Liver (tissue), 9 donors: ENCODE results near the gene METTL23. TPM values are rescaled to one million over a fixed set of nuclear protein-coding genes. Genes with fewer than 3 reads are reported as not detected.

Source experiments
- DNase-seq: peaks from one replicate; pipeline ENCODE4 v3.0.0-alpha.2; 2017; ENCODE audit warnings: low spot score
- H3K27ac ChIP-seq, 2 donors: one replicate each; pipeline ENCODE4 v1.7.0; 2013; ENCODE audit warnings: inconsistent platforms in 2 of 2, low read length in 2 of 2, control low read depth in 1 of 2, low read depth in 1 of 2, mild to moderate bottlenecking in 1 of 2
- H3K27me3 ChIP-seq, 4 donors: one replicate each; pipeline versions ENCODE4 v1.6.1 to v1.7.0; 2013; ENCODE audit warnings: low read length in 3 of 4, inconsistent platforms in 1 of 4, mild to moderate bottlenecking in 1 of 4, moderate library complexity in 1 of 4; ENCODE audit not compliant: control insufficient read depth in 4 of 4, insufficient read depth in 4 of 4
- H3K36me3 ChIP-seq, 4 donors: one replicate each; pipeline versions ENCODE4 v1.6.1 to v1.7.0; 2013; ENCODE audit warnings: low read length in 3 of 4, mild to moderate bottlenecking in 3 of 4, low read depth in 1 of 4, moderate library complexity in 1 of 4; ENCODE audit not compliant: control insufficient read depth in 4 of 4, insufficient read depth in 3 of 4
- H3K4me1 ChIP-seq, 4 donors: one replicate each; pipeline versions ENCODE4 v1.6.1 to v1.7.0; 2013; ENCODE audit warnings: low read length in 3 of 4, mild to moderate bottlenecking in 3 of 4, moderate library complexity in 1 of 4; ENCODE audit not compliant: control insufficient read depth in 4 of 4, insufficient read depth in 4 of 4
- H3K4me3 ChIP-seq, 3 donors: one replicate each; pipeline versions ENCODE4 v1.6.1 to v1.7.0; 2013; ENCODE audit warnings: low read length in 3 of 3, control low read depth in 1 of 3, low read depth in 1 of 3, mild to moderate bottlenecking in 1 of 3
- H3K9ac ChIP-seq, 2 donors: one replicate each; pipeline ENCODE4 v1.7.0; 2013; ENCODE audit warnings: low read length in 2 of 2, mild to moderate bottlenecking in 2 of 2, moderate library complexity in 2 of 2, control low read depth in 1 of 2, low read depth in 1 of 2
- H3K9me3 ChIP-seq, 4 donors: one replicate each; pipeline versions ENCODE4 v1.6.1 to v1.7.0; 2013; ENCODE audit warnings: low read length in 3 of 4; ENCODE audit not compliant: control insufficient read depth in 4 of 4
- EGR1 ChIP-seq, 2 donors: IDR thresholded peaks; 2 replicates each; pipeline ENCODE4 v1.6.1; 2016 to 2018; ENCODE audit warnings: antibody characterized with exemption in 2 of 2, low read depth in 2 of 2
- FOXA1 ChIP-seq: IDR thresholded peaks from 2 replicates; pipeline ENCODE4 v1.6.1; 2016; ENCODE audit warnings: antibody characterized with exemption
- FOXA2 ChIP-seq: IDR thresholded peaks from 2 replicates; pipeline ENCODE4 v1.6.1; 2016; ENCODE audit warnings: antibody characterized with exemption
- GABPA ChIP-seq, 2 donors: IDR thresholded peaks in 1 of 2; conservative IDR thresholded peaks in 1 of 2; 2 replicates each; pipeline ENCODE4 v1.6.1; 2016; ENCODE audit warnings: antibody characterized with exemption in 2 of 2, mild to moderate bottlenecking in 1 of 2, moderate library complexity in 1 of 2
- HNF4A ChIP-seq, 2 donors: conservative IDR thresholded peaks; 2 replicates each; pipeline ENCODE4 v1.6.1; 2016; ENCODE audit warnings: antibody characterized with exemption in 2 of 2, mild to moderate bottlenecking in 2 of 2
- NR2F2 ChIP-seq: IDR thresholded peaks from 2 replicates; pipeline ENCODE4 v1.6.1; 2016; ENCODE audit warnings: antibody characterized with exemption
- RAD21 ChIP-seq, 2 donors: IDR thresholded peaks; 2 replicates each; pipeline ENCODE4 v1.6.1; 2016; ENCODE audit warnings: antibody characterized with exemption in 2 of 2, mild to moderate bottlenecking in 2 of 2
- REST ChIP-seq: IDR thresholded peaks from 2 replicates; pipeline ENCODE4 v1.6.1; 2016; ENCODE audit warnings: antibody characterized with exemption, mild to moderate bottlenecking
- RXRA ChIP-seq, 2 donors: IDR thresholded peaks; 2 replicates each; pipeline ENCODE4 v1.6.1; 2017 to 2018; ENCODE audit warnings: antibody characterized with exemption in 2 of 2, mild to moderate bottlenecking in 1 of 2
- TAF1 ChIP-seq: conservative IDR thresholded peaks from 2 replicates; pipeline ENCODE4 v1.6.1; 2016; ENCODE audit warnings: antibody characterized with exemption, mild to moderate bottlenecking
- YY1 ChIP-seq: IDR thresholded peaks from 2 replicates; pipeline ENCODE4 v1.6.1; 2016; ENCODE audit warnings: antibody characterized with exemption, mild to moderate bottlenecking
- WGBS: extraction: QIAGEN DNeasy Blood & Tissue Kit; methylation state at CpG from one replicate; pipeline ENCODE4 v1.1.7; 2013; 5-methylcytosine and 5-hydroxymethylcytosine counted together
- polyA plus RNA-seq, 2 donors: library from polyadenylated mRNA; stranded (reverse) in 1 of 2; unstranded in 1 of 2; fragments of 200-250 nt in 1 of 2; fragments of >200 nt in 1 of 2; fragmentation: Nextera tagmentation in 1 of 2; extraction: Ambion mirVana in 1 of 2; gene quantifications; one replicate each; pipeline versions ENCODE4 v1.2.1 to v1.2.3, GENCODE V29; 2013 to 2015
- total RNA-seq, 2 donors: library from RNA; depleted of rRNA; stranded (reverse); fragments of >200 nt; gene quantifications; one replicate each; pipeline ENCODE4 v1.2.3, GENCODE V29; 2014
- TF ChIP-seq, protein P1 (sequence below): IDR thresholded peaks from 2 replicates; pipeline ENCODE4 v1.6.1; 2016; ENCODE audit warnings: antibody characterized with exemption
- TF ChIP-seq, protein P2 (sequence below): IDR thresholded peaks from 2 replicates; pipeline ENCODE4 v1.6.1; 2016; ENCODE audit warnings: antibody characterized with exemption
- TF ChIP-seq, protein P3 (sequence below): IDR thresholded peaks from 2 replicates; pipeline ENCODE4 v1.6.1; 2016; ENCODE audit warnings: antibody characterized with exemption
- donor health status: healthy.
- donor health status: healthy.
- donor health status: healthy.
- donor health status: healthy.
- donor health status: healthy.

Gene METTL23
- total and polyA plus RNA-seq, 4 donors: 15.6 to 37.2 (median 22.1) TPM

- no peak overlapping the region for H3K4me3 ChIP-seq
- H3K27me3 ChIP-seq: no peaks in the 10 kb centered on the region
- TF ChIP-seq FOXA2 (no peak), RXRA (IDR thresholded peaks at IDR 0.05) (no peak), REST (no peak), EGR1 (IDR thresholded peaks at IDR 0.05; ENCODE audit: low read depth in 2 of 2) (no peak), GABPA (IDR thresholded peaks at IDR 0.05 in 1 of 2, conservative IDR thresholded peaks at IDR 0.05 in 1 of 2) (no peak)
- TF ChIP-seq, protein P1, sequence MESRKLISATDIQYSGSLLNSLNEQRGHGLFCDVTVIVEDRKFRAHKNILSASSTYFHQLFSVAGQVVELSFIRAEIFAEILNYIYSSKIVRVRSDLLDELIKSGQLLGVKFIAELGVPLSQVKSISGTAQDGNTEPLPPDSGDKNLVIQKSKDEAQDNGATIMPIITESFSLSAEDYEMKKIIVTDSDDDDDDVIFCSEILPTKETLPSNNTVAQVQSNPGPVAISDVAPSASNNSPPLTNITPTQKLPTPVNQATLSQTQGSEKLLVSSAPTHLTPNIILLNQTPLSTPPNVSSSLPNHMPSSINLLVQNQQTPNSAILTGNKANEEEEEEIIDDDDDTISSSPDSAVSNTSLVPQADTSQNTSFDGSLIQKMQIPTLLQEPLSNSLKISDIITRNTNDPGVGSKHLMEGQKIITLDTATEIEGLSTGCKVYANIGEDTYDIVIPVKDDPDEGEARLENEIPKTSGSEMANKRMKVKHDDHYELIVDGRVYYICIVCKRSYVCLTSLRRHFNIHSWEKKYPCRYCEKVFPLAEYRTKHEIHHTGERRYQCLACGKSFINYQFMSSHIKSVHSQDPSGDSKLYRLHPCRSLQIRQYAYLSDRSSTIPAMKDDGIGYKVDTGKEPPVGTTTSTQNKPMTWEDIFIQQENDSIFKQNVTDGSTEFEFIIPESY: no peak
- TF ChIP-seq, protein P2, sequence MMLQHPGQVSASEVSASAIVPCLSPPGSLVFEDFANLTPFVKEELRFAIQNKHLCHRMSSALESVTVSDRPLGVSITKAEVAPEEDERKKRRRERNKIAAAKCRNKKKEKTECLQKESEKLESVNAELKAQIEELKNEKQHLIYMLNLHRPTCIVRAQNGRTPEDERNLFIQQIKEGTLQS: no peak
- WGBS: 77% methylated on average over 11 of the region's 11 CpGs
- H3K4me1 ChIP-seq: no peaks in the 10 kb centered on the region
- H3K9me3 ChIP-seq: no peaks in the 10 kb centered on the region
- H3K27ac ChIP-seq: peak overlapping the region; percentile 42 to 64
- no peaks in the 10 kb centered on the region for H3K36me3 ChIP-seq
- no peak for DNase-seq
- no peak overlapping the region for H3K9ac ChIP-seq
Observed at GRCh38 chr17:76688165-76688622, 38.4 kb upstream of the METTL23 start.

DNA sequence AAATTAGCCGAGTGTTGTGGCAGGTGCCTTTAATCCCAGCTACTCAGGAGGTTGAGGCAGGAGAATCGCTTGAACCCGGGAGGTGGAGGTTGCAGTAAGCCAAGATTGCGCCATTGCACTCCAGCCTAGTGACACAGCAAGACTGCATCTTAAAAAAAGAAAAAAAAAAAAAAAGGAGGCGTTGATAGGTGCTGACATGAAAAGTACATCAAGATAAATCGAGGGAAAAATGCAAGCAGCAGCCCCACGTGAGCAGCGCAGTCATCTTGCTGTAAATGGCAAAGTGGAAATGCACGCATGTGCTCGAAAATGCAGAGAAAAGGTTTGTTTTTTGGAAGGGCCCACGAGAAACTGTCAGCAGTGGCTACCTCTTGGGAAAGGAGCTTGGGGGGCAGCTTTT lies 36.8 kb upstream of the METTL23 start:
- H3K9ac ChIP-seq: no peak overlapping the region
- 93% methylated on average over 11 of the region's 11 CpGs for WGBS
- no peaks in the 10 kb centered on the region for H3K9me3 ChIP-seq
- H3K36me3 ChIP-seq: no peaks in the 10 kb centered on the region
- no peak overlapping the region for H3K27ac ChIP-seq
- TF ChIP-seq, protein P3, sequence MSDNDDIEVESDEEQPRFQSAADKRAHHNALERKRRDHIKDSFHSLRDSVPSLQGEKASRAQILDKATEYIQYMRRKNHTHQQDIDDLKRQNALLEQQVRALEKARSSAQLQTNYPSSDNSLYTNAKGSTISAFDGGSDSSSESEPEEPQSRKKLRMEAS: no peak
- no peak overlapping the region for H3K4me3 ChIP-seq
- no peaks in the 10 kb centered on the region for H3K4me1 ChIP-seq
- no peak for DNase-seq
- H3K27me3 ChIP-seq: no peaks in the 10 kb centered on the region

DNA sequence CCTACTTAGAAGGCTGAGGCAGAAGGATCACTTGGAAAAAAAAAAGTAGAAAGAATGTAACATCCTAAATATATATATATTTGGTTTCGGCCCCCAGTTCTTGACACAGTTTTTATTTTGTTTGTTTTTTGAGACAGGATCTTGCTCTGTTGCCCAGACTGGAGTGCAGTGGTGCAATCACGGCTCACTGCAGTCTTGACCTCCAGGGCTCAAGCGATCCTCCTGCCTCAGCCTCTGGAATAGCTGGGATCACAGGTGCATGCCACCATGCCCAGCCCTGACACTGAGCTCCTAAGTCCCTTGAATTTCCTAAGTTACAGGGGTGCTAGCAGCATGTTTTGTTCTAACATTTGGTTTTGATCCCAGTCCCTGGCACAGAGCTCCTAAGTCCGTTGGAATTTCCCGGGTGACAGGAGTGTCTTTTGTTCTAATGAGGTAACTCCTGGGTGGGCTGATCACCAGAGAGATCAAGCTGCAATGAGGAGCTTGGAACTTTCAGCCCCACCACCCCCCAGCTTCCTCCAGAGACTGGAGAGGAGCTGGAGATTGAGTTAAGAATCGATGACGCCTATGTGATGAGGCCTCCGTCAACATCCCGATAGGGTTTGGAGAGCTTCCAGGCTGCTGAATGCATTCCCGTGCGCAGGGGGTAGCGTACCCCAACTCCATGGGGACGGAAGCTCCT lies 35.9 kb upstream of the METTL23 start:
- no peak overlapping the region for H3K4me3 ChIP-seq
- peaks cover 0 to 3% (median 0%) of the 10 kb centered on the region in 4 donors for H3K4me1 ChIP-seq
- no peak overlapping the region for H3K9ac ChIP-seq
- no peak for DNase-seq
- 88% methylated on average over 13 of the region's 13 CpGs for WGBS
- no peak overlapping the region for H3K27ac ChIP-seq
- no peaks in the 10 kb centered on the region for H3K27me3 ChIP-seq
- no peaks in the 10 kb centered on the region for H3K36me3 ChIP-seq
- no peaks in the 10 kb centered on the region for H3K9me3 ChIP-seq
- TF ChIP-seq, protein P3: no peak
- TF ChIP-seq YY1 (no peak), FOXA1 (no peak), HNF4A (conservative IDR thresholded peaks at IDR 0.05) (no peak), NR2F2 (no peak), FOXA2 (no peak), RAD21 (IDR thresholded peaks at IDR 0.05) (no peak), EGR1 (IDR thresholded peaks at IDR 0.05; ENCODE audit: low read depth in 2 of 2) (no peak), TAF1 (no peak), REST (no peak)
- TF ChIP-seq, protein P1: no peak
